Activated naive CD4-positive, alpha-beta T cell treated with anti-CD3 and anti-CD28 coated beads, Interleukin-2, amount 50 U/mL, for 24 hours (primary cell): ENCODE results near the gene SSU72.
"Not testable (repeated sequence)": the region's sequence is repeated elsewhere in the genome, so short reads cannot be mapped to it uniquely, and the experiment has no call there.

ENCODE experiments used
- H3K27ac Mint-ChIP-seq: one replicate; pipeline ENCODE4 v1.8.0; 2021; ENCODE audit warnings: mild to moderate bottlenecking, mixed read lengths
- H3K27me3 Mint-ChIP-seq: one replicate; pipeline ENCODE4 v1.8.0; 2021; ENCODE audit warnings: mixed read lengths
- H3K36me3 Mint-ChIP-seq: one replicate; pipeline ENCODE4 v1.8.0; 2021; ENCODE audit warnings: mixed read lengths
- H3K4me1 Mint-ChIP-seq: one replicate; pipeline ENCODE4 v1.8.0; 2021; ENCODE audit warnings: mixed read lengths
- H3K4me3 Mint-ChIP-seq: one replicate; pipeline ENCODE4 v1.8.0; 2021; ENCODE audit warnings: mild to moderate bottlenecking, mixed read lengths
- H3K9me3 Mint-ChIP-seq: one replicate; pipeline ENCODE4 v1.8.0; 2021; ENCODE audit warnings: mixed read lengths

Gene SSU72

DNA sequence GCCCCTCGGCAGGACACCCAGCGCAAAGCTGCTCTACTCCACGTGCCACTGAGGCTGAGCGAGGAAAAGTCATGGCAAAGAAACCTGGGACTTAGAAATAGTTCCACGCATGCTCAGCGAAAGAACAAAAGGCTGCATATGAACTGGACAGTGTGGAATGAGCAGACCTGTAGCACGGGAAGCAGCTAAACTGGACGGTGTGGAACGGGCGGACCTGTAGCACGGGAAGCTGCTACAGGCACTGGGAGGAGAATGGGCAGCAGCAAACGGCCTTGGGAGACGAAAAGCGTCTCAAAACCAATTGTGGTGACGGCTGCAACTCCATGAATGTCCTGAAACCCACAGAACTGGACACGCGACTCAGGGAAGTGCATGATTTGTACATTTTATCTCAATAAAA is 15.6 kb downstream of the SSU72 start:
- Mint-ChIP-seq H3K4me3 (no peak overlapping the region), H3K27ac (no peak overlapping the region), H3K27me3 (no peaks in the 10 kb centered on the region), H3K4me1 (peaks cover 11% of the 10 kb centered on the region), H3K36me3 (peaks cover 3% of the 10 kb centered on the region), H3K9me3 (no peaks in the 10 kb centered on the region)

DNA sequence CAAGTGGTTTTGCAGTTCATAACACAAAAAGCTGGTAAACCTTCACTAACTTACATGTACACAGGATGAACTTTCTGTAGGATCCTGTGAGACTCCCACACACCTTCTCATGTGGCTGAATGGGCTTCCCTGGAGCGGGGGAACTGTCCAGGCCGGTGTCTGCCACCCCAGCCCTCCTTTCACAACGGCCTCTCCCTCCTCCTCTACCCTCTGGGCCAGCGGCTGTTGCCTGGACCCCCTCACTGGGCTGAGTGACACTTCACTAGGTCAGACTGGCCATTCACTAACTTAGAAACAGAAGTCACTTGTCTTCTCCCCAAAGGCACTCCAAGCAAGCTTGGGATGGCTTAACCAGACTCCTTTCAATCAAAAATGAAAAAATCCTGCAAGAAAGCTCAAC is 16.1 kb downstream of the SSU72 start:
- Mint-ChIP-seq H3K27ac (no peak overlapping the region), H3K4me3 (no peak overlapping the region), H3K4me1 (peaks cover 11% of the 10 kb centered on the region), H3K9me3 (no peaks in the 10 kb centered on the region), H3K27me3 (no peaks in the 10 kb centered on the region), H3K36me3 (no peaks in the 10 kb centered on the region)

DNA sequence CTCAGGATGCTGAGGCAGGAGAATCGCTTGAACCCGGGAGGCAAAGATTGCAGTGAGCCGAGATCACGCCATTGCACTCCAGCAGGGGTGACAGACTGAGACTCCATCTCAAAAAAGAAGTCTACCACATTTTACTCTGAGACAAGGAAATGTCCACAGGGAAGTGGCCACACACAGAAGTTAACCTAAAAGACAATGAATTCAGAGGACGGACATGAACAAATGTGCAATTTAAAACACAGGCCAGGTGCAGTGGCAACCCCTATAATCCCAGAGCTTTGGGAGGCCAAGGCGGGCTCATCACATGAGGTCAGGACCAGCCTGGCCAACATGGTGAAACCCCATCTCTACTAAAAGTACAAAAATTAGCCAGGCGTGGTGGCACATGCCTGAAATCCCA is 17.0 kb downstream of the SSU72 start:
- not testable (repeated sequence) for H3K9me3 Mint-ChIP-seq, H3K27me3 Mint-ChIP-seq, H3K36me3 Mint-ChIP-seq, H3K4me3 Mint-ChIP-seq, H3K27ac Mint-ChIP-seq
- H3K4me1 Mint-ChIP-seq, result peaks cover 11% of the 10 kb centered on the region

DNA sequence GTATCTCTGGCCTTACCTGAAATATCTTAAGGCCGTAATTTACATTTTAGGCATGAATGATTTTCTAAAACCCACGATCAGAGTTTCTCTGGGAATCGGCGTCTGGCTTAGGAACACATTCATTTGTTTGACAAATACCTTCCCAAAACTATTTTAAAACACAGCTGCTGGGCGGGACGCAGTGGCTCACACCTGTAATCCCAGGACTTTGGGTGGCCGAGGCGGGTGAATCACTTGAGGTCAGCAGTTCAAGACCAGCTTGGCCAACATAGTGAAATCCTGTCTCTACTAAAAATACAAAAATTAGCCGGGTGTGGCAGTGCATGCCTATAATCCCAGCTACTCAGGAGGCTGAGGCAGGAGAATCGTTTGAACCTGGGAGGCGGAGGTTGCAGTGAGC is 17.7 kb downstream of the SSU72 start:
- H3K36me3 Mint-ChIP-seq, H3K27me3 Mint-ChIP-seq, H3K9me3 Mint-ChIP-seq, H3K4me3 Mint-ChIP-seq, H3K27ac Mint-ChIP-seq: not testable (repeated sequence)
- peaks cover 11% of the 10 kb centered on the region for H3K4me1 Mint-ChIP-seq

DNA sequence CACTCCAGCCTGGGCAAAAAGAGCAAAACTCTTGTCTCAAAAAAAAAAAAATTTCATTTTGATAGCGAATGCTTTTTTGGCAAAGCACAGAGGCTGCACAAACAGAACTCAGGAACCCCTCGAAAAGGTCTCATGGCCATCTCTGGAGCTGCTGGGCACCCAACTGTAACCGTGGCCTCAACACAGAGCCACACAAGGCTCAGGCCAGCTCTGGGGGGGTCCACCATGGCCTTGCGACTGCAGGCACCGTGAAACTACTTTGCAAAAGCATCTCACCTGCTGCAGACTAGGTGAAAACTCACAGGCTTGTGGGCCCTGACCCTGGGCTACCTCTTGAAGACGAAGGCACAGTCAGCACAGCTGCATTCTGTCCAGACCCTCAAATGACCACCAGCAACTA is 18.2 kb downstream of the SSU72 start:
- no peaks in the 10 kb centered on the region for H3K27me3 Mint-ChIP-seq
- H3K4me3 Mint-ChIP-seq, result no peak overlapping the region
- no peaks in the 10 kb centered on the region for H3K9me3 Mint-ChIP-seq
- H3K4me1 Mint-ChIP-seq, result peaks cover 11% of the 10 kb centered on the region
- H3K36me3 Mint-ChIP-seq, result no peaks in the 10 kb centered on the region
- no peak overlapping the region for H3K27ac Mint-ChIP-seq

DNA sequence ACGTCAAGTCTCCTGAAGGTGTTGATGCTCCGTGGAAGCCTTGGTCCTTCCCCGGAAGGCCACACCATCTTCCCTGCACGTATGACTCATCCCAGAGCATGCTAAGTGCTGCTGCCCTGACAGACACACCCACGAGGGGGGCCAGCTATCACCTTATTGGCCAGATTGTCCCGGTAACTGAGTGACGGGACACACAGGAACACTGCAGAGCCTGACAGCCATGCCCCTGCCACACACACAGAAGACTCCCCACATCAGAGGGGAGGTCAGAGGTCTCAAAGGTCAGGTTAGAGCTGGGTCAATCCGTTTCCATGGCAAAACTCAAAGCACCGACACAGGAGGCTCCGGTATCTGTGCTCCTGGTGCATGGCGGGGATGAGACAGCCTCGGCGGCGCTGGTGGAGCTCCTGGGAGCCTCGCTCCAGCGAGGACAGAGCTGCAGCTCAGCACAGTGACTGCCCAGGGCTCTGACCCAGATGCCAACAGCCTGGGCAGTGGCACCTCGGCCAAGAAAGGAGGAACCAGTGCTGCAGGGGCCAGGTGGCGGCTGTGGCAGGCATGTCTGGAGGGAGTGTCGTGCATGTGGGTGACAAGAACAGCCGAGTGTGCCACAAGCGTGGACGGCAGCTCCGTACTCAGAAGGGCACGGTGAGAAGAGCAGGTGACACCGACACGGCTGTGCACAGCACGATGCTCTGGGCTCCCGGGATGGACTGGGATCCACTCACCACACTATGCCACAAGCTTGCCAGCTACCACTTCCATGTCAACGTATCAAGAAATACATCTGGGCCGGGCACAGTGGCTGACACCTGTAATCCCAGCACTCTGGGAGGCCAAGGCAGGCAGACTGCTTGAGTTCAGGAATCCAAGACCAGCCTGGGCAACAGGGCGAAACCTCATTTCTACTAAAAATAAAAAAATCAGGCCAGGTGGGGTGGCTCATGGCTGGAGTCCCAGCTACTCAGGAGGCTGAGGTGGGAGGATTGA is 19.4 kb downstream of the SSU72 start:
- H3K4me3 Mint-ChIP-seq, result no peak overlapping the region
- peaks cover 11% of the 10 kb centered on the region for H3K4me1 Mint-ChIP-seq
- H3K9me3 Mint-ChIP-seq, result no peaks in the 10 kb centered on the region
- H3K27me3 Mint-ChIP-seq, result no peaks in the 10 kb centered on the region
- no peaks in the 10 kb centered on the region for H3K36me3 Mint-ChIP-seq
- no peak overlapping the region for H3K27ac Mint-ChIP-seq

DNA sequence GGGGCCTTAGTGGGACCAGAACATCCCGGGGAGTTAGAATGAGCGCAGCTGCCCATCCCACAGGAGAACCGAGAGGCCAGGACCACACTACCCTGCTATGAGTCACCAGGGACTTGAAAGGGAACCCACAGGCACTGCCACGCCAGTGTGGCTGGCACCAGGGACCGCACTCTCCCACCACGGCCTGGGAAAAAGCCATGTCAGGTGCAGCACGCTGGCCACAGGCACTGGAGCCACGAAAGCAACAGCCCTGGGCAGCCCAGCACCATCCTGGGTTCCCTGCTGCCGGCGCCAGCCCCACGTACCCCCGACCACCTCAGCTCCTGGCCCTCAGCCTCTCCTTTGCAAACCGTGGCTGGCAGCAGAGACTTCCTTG is 20.1 kb downstream of the SSU72 start:
- Mint-ChIP-seq H3K36me3 (no peaks in the 10 kb centered on the region), H3K27me3 (no peaks in the 10 kb centered on the region), H3K4me3 (no peak overlapping the region), H3K9me3 (no peaks in the 10 kb centered on the region), H3K4me1 (peaks cover 11% of the 10 kb centered on the region), H3K27ac (no peak overlapping the region)

DNA sequence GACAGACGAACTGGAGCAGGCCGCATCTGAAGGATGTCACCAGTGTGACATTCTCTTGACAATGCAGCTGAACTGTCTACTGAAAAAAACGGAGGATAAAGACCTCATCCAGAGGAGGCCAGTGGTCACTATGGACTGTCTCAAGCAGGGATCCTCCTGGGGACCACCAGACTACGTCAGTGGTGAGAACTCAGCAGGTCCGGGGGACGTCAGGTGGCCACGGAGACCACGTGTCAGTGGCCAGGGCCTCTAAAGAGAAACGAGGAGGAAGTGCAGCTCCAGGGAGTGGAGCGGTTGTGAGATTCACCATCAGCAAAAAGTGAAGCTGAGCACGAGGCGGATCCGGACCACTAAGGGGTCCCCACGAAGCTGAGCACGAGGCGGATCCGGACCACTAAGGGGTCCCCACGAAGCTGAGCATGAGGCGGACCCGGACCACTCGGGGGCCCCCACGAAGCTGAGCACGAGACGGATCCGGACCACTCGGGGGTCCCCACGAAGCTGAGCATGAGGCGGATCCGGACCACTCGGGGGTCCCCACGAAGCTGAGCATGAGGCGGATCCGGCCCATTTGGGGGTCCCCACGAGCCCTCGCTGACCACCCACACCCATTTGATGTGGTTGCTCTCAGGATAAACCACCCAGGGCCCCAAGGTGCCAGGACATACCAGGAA is 20.7 kb downstream of the SSU72 start:
- H3K9me3 Mint-ChIP-seq, result no peaks in the 10 kb centered on the region
- no peak overlapping the region for H3K4me3 Mint-ChIP-seq
- H3K4me1 Mint-ChIP-seq, result peaks cover 11% of the 10 kb centered on the region
- no peaks in the 10 kb centered on the region for H3K27me3 Mint-ChIP-seq
- no peak overlapping the region for H3K27ac Mint-ChIP-seq
- no peaks in the 10 kb centered on the region for H3K36me3 Mint-ChIP-seq

DNA sequence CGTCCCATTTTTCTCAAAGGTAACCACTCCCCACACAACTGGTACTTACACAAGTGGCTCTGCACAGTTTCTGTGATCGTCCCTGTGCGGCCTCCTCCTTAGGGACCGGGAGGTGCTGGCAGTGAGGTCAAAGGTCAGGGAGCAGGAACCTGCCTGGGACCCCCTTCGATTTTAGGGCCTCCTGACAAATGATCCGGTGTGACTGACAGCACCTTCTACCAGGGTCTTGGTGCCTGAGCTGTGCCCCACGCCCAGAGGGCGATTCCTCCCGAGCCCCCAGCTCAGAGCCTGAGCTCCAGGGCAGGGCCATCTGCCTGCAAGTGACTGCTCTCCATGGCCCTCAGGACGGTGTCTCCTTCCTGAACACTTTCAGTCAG is 22.4 kb downstream of the SSU72 start:
- no peaks in the 10 kb centered on the region for H3K9me3 Mint-ChIP-seq
- H3K36me3 Mint-ChIP-seq, result no peaks in the 10 kb centered on the region
- no peaks in the 10 kb centered on the region for H3K27me3 Mint-ChIP-seq
- no peak overlapping the region for H3K27ac Mint-ChIP-seq
- H3K4me3 Mint-ChIP-seq, result no peak overlapping the region
- peaks cover 6% of the 10 kb centered on the region for H3K4me1 Mint-ChIP-seq

DNA sequence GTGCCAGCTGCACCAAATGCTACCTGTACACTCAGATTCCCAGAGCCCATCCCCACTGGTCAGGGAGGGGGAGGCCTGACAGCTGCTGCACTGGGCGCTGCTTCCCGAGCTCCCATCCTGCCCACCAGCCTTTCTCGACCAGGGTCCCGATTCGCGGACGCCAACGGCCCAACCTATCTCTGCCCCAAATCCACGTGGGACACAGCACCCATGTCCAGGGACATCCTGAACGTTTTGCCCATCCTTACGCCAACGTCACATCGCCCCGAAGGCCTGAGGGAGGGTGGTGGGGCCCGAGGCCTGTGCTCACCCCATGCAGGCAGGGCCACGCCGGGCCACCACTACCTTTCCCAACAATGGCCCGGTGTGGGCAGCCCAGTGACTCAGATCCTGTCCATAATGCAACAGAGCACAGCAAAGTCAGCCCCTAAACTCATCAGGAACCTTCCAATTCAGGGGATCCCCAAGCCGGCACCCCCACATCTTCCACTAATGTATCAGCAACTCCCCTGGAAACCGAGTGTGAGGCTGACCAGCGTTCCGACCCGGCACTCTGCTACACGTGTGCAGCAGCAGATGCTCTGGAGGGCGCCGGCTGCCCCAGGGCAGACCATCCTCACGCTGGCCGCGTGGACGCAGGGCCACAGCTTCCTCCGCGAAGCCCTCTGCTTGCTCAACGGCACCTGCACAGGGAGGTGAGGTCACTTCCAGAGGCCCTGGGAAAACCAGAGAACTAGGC is 23.0 kb downstream of the SSU72 start:
- no peak overlapping the region for H3K27ac Mint-ChIP-seq
- H3K27me3 Mint-ChIP-seq, result no peaks in the 10 kb centered on the region
- no peaks in the 10 kb centered on the region for H3K36me3 Mint-ChIP-seq
- H3K4me3 Mint-ChIP-seq, result no peak overlapping the region
- peaks cover 6% of the 10 kb centered on the region for H3K4me1 Mint-ChIP-seq
- H3K9me3 Mint-ChIP-seq, result no peaks in the 10 kb centered on the region

DNA sequence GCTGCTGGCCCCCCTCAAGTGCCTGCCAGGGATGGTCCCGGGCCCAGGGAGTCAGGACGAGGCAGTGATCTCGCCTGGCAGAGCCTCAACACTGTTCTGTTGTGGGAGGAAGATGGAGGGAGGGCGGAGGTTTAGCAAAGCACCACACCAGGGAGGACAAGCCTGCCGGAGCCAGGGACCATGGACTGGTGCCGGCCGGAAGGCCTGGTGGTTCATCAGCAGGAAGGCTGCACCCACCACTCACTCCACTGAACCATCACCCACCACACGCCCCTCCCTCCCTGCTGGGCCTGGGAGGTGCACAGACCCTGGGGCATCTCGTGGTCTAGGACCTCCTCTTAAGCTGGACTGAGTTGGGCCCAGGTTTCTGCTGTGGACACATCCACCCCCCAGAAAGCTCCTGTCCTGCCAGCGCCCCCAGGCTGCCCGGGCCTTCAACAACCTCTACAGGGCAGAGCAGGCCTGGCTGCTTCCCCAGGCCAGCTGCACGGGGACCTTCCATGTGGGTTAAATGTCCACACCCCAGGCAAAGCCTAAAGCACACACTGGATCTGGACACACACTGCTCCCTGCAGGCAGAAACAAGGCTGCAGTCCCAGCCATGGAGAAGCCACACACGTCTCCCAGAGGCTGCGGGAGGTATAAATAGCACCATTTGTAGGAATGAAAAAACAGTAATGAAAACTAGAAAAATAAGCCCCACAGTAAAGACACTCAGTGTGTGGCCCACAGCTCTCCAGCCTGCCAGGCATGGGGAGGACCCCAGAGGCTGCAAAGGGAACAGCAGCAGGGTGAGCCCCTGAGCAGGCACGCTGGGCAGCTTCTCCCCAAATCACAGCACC is 23.9 kb downstream of the SSU72 start:
- peaks cover 6% of the 10 kb centered on the region for H3K4me1 Mint-ChIP-seq
- H3K9me3 Mint-ChIP-seq, result no peaks in the 10 kb centered on the region
- no peaks in the 10 kb centered on the region for H3K36me3 Mint-ChIP-seq
- no peak overlapping the region for H3K27ac Mint-ChIP-seq
- no peaks in the 10 kb centered on the region for H3K27me3 Mint-ChIP-seq
- no peak overlapping the region for H3K4me3 Mint-ChIP-seq

DNA sequence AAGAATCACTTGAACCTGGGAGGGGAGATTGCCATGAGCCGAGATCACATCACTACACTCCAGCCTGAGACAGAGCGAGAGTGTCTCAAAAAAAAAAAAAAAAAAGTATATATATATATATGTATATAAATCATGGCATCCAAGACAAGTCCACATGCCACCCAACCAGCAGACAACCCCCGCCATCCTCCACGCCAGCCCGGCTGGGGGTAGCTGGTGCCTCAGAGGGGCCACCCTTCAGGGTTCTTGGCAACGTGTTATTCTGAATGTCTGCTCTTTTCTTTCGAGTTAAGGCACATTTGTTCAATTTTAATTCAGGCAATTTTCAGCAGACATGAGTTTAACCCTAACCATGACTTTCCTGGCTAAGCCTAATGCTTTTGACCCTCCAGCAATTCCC is 24.6 kb downstream of the SSU72 start:
- Mint-ChIP-seq H3K4me1 (peaks cover 6% of the 10 kb centered on the region), H3K4me3 (no peak overlapping the region), H3K9me3 (no peaks in the 10 kb centered on the region), H3K27me3 (no peaks in the 10 kb centered on the region), H3K36me3 (no peaks in the 10 kb centered on the region), H3K27ac (no peak overlapping the region)

DNA sequence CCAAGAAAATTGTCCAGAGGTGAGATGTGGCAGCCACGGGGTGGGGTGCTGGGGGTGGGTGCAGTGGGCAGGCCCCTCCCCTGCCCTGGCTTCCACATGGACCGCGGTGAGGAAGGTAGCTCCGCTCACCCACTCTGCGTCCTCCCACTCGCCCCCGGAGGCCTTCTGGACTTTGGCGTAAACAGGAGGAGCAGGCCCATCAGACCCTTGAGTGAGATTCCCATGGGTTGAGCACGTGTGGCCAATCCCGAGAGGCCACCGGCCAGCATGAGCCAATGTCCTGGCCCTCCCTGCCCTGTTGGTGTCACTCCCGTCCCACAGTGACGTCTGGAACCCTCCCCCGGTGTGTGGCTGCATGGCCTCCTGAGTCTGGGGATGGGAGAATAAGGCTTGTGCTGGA is 26.1 kb downstream of the SSU72 start:
- H3K27me3 Mint-ChIP-seq, result no peaks in the 10 kb centered on the region
- no peaks in the 10 kb centered on the region for H3K9me3 Mint-ChIP-seq
- no peaks in the 10 kb centered on the region for H3K36me3 Mint-ChIP-seq
- H3K27ac Mint-ChIP-seq, result no peak overlapping the region
- H3K4me3 Mint-ChIP-seq, result no peak overlapping the region
- peaks cover 3% of the 10 kb centered on the region for H3K4me1 Mint-ChIP-seq

DNA sequence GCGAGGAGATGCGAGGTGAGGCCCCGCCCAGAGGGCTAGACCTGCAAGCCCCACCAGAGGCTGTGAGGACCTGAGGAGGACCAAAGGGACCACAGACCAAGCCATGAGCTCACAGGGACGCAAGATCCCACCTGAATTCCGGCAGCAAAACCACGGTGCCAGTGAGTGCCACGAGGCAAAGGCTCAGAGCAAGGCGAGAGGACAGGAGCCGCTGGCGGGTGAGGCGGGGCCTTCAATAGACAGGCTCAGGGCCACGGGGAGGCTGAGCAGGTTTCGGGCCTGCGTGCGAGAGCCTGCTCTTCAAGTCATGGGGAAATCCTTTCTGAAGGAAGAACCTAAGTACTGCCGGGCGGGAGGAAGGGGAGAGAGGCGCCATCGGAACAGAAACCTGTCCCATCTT is 27.2 kb downstream of the SSU72 start:
- Mint-ChIP-seq H3K4me3 (no peak overlapping the region), H3K4me1 (peaks cover 3% of the 10 kb centered on the region), H3K27me3 (no peaks in the 10 kb centered on the region), H3K27ac (no peak overlapping the region), H3K36me3 (no peaks in the 10 kb centered on the region), H3K9me3 (no peaks in the 10 kb centered on the region)

DNA sequence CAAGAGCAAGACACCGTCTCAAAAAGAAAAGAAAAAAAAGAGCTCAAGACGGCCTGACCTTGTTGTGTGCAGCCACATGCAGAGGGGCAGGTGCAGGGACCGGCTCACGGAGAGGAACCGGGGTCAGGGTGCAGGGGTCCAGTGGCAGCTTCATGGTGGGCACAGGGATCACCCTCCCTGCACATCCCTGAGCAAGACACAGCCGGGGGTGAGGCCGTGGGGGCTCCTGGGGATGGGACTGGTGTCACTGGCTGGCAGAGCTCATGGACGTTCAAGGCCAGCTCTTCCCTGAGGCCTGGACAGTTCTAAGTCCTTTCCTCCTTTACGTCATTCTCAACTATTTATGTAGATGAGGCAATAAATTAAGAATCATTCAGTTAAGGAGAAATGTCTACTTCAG is 27.7 kb downstream of the SSU72 start:
- peaks cover 3% of the 10 kb centered on the region for H3K4me1 Mint-ChIP-seq
- H3K4me3 Mint-ChIP-seq, result no peak overlapping the region
- H3K27me3 Mint-ChIP-seq, result no peaks in the 10 kb centered on the region
- no peak overlapping the region for H3K27ac Mint-ChIP-seq
- H3K36me3 Mint-ChIP-seq, result no peaks in the 10 kb centered on the region
- no peaks in the 10 kb centered on the region for H3K9me3 Mint-ChIP-seq
